H1 (cell line): ENCODE measurements around the gene TFB1M. TPM values are rescaled to one million over a fixed set of nuclear protein-coding genes. Genes with fewer than 3 reads are reported as not detected.

Source experiments
- CTCF ChIA-PET: fragments of 300-600 bp; sonication (Branson Sonifier 250); formaldehyde crosslinking; loops from one replicate; lab custom pipeline; 2021; ENCODE audit not compliant: partially characterized antibody; lab: Charles Lee
- POLR2A ChIA-PET: fragments of 300-600 bp; sonication (Branson Sonifier 250); formaldehyde crosslinking; loops from one replicate; lab custom pipeline; 2021; ENCODE audit warnings: inconsistent platforms; ENCODE audit not compliant: partially characterized antibody; lab: Charles Lee
- DNase-seq, 2 experiments: peaks; one replicate each; pipeline versions ENCODE4 v3.0.0 to v3.0.0-alpha.2; 2010 to 2022; ENCODE audit warnings: low spot score in 2 of 2, low read depth in 1 of 2, mixed read lengths in 1 of 2
- FAIRE-seq: peaks from 2 replicates; lab custom pipeline; 2011; peaks lifted over from hg19 to GRCh38; lab: Jason Lieb, UNC
- H2AFZ ChIP-seq: 2 replicates; pipeline ENCODE4 v1.8.1; 2012; ENCODE audit warnings: low read length, inconsistent platforms
- H2AK5ac ChIP-seq: 2 replicates; pipeline ENCODE4 v1.6.1; 2013; ENCODE audit warnings: low read depth, low read length
- H2BK120ac ChIP-seq: replicated peaks from 2 replicates; pipeline ENCODE3; 2013; ENCODE audit warnings: low read depth, low read length, inconsistent platforms
- H2BK12ac ChIP-seq: 2 replicates; pipeline ENCODE4 v1.6.1; 2013; ENCODE audit warnings: low read depth, low read length
- H2BK15ac ChIP-seq: 2 replicates; pipeline ENCODE4 v1.6.1; 2013; ENCODE audit warnings: low read length
- H2BK20ac ChIP-seq: 2 replicates; pipeline ENCODE4 v1.6.1; 2013; ENCODE audit warnings: low read length
- H2BK5ac ChIP-seq: 2 replicates; pipeline ENCODE4 v1.6.1; 2013; ENCODE audit warnings: low read depth, low read length
- H3K14ac ChIP-seq: 2 replicates; pipeline ENCODE4 v1.6.1; 2013; ENCODE audit warnings: inconsistent platforms; ENCODE audit not compliant: insufficient read length
- H3K18ac ChIP-seq: 2 replicates; pipeline ENCODE4 v1.6.1; 2013; ENCODE audit warnings: low read length; ENCODE audit errors: extremely low read depth
- H3K23ac ChIP-seq: 2 replicates; pipeline ENCODE4 v1.6.1; 2013; ENCODE audit warnings: inconsistent platforms; ENCODE audit not compliant: insufficient read length
- H3K23me2 ChIP-seq: 2 replicates; pipeline ENCODE4 v1.6.1; 2013; ENCODE audit warnings: low read depth, low read length
- H3K27ac ChIP-seq: 2 replicates; pipeline ENCODE4 v1.6.1; 2011; ENCODE audit warnings: low read depth, low read length, inconsistent platforms
- H3K27me3 ChIP-seq, 4 experiments: replicated peaks in 1 of 4; 1 replicate in 1 of 4; 2 replicates in 3 of 4; pipeline versions ENCODE4 v1.6.1 to v1.8.1; 2011 to 2013; ENCODE audit warnings: low read length in 3 of 4, mild to moderate bottlenecking in 3 of 4, inconsistent platforms in 2 of 4, mixed read lengths in 2 of 4, moderate library complexity in 1 of 4; ENCODE audit not compliant: control insufficient read depth in 3 of 4, insufficient read depth in 3 of 4; ENCODE audit errors: extremely low read depth in 1 of 4
- H3K36me3 ChIP-seq, 4 experiments: 2 replicates each; pipeline versions ENCODE4 v1.6.1 to v1.8.1; 2011 to 2013; ENCODE audit warnings: mild to moderate bottlenecking in 4 of 4, low read length in 3 of 4, moderate library complexity in 2 of 4, control low read depth in 1 of 4, inconsistent platforms in 1 of 4; ENCODE audit not compliant: insufficient read depth in 4 of 4, control insufficient read depth in 2 of 4
- H3K4ac ChIP-seq: replicated peaks from 2 replicates; pipeline ENCODE3; 2013; ENCODE audit warnings: low read length, low read depth, mixed read lengths, inconsistent platforms; ENCODE audit not compliant: insufficient read length
- H3K4me1 ChIP-seq, 4 experiments: replicated peaks in 1 of 4; 1 replicate in 1 of 4; 2 replicates in 3 of 4; pipeline versions ENCODE4 v1.6.1 to v1.8.1; 2011 to 2013; ENCODE audit warnings: low read length in 3 of 4, inconsistent platforms in 2 of 4, mixed read lengths in 1 of 4; ENCODE audit not compliant: insufficient read depth in 4 of 4, control insufficient read depth in 3 of 4
- H3K4me2 ChIP-seq, 2 experiments: 2 replicates each; pipeline versions ENCODE4 v1.6.1 to v1.8.1; 2011 to 2013; ENCODE audit warnings: low read depth in 2 of 2, low read length in 2 of 2, control low read depth in 1 of 2, inconsistent platforms in 1 of 2, mild to moderate bottlenecking in 1 of 2; ENCODE audit not compliant: insufficient read depth in 1 of 2
- H3K4me3 ChIP-seq, 4 experiments: fragments of 200-600, 300-600 bp in 1 of 4; sonication (generic), shearing (Covaris generic), sonication (Bioruptor Twin) in 1 of 4; 2 replicates each; pipeline versions ENCODE4 v1.5.1 to v1.8.1; 2011 to 2016; ENCODE audit warnings: low read length in 4 of 4, low read depth in 3 of 4, control low read depth in 2 of 4, inconsistent platforms in 2 of 4, mild to moderate bottlenecking in 2 of 4, mixed read lengths in 1 of 4, moderate library complexity in 1 of 4; ENCODE audit not compliant: insufficient read depth in 2 of 4; ENCODE audit errors: extremely low read depth in 1 of 4
- H3K56ac ChIP-seq: replicated peaks from 2 replicates; pipeline ENCODE3; 2013; ENCODE audit warnings: low read depth, mild to moderate bottlenecking, mixed read lengths, low read length, inconsistent platforms; ENCODE audit not compliant: insufficient read length
- H3K79me1 ChIP-seq: 2 replicates; pipeline ENCODE4 v1.6.1; 2013; ENCODE audit warnings: low read depth, low read length, control low read depth
- H3K79me2 ChIP-seq, 2 experiments: 2 replicates each; pipeline versions ENCODE4 v1.6.1 to v1.8.1; 2012 to 2013; ENCODE audit warnings: low read length in 2 of 2, mild to moderate bottlenecking in 2 of 2, inconsistent platforms in 1 of 2; ENCODE audit not compliant: insufficient read depth in 2 of 2, control insufficient read depth in 1 of 2
- H3K9ac ChIP-seq, 4 experiments: replicated peaks in 1 of 4; 1 replicate in 1 of 4; 2 replicates in 3 of 4; pipeline versions ENCODE4 v1.6.1 to v1.8.1; 2011 to 2013; ENCODE audit warnings: low read depth in 3 of 4, low read length in 3 of 4, control low read depth in 2 of 4, mild to moderate bottlenecking in 2 of 4, moderate library complexity in 2 of 4, inconsistent platforms in 1 of 4; ENCODE audit errors: extremely low read depth in 1 of 4
- H3K9me3 ChIP-seq, 2 experiments: 2 replicates each; pipeline versions ENCODE4 v1.6.1 to v1.8.1; 2012 to 2013; ENCODE audit warnings: mild to moderate bottlenecking in 2 of 2, moderate library complexity in 2 of 2, control low read depth in 1 of 2, inconsistent platforms in 1 of 2, low read depth in 1 of 2, low read length in 1 of 2, mixed read lengths in 1 of 2; ENCODE audit not compliant: insufficient read depth in 2 of 2
- H4K20me1 ChIP-seq, 2 experiments: replicated peaks in 1 of 2; 2 replicates each; pipeline versions ENCODE3 to v1.8.1; 2011 to 2013; ENCODE audit warnings: inconsistent platforms in 2 of 2, low read length in 2 of 2, mild to moderate bottlenecking in 1 of 2; ENCODE audit not compliant: insufficient read depth in 2 of 2, control insufficient read depth in 1 of 2
- H4K5ac ChIP-seq: 2 replicates; pipeline ENCODE4 v1.6.1; 2013; ENCODE audit warnings: low read length, low read depth, mixed read lengths, inconsistent platforms; ENCODE audit not compliant: insufficient read length
- H4K8ac ChIP-seq: 2 replicates; pipeline ENCODE4 v1.8.0; 2013; ENCODE audit warnings: mild to moderate bottlenecking, moderate library complexity, low read length, inconsistent platforms; ENCODE audit not compliant: insufficient read depth; ENCODE audit errors: extremely low read depth
- H4K91ac ChIP-seq: replicated peaks from 2 replicates; pipeline ENCODE3; 2013; ENCODE audit warnings: low read length, mixed read lengths, inconsistent platforms; ENCODE audit not compliant: insufficient read length
- CTCF ChIP-seq, 3 experiments: IDR thresholded peaks; 1 replicate in 2 of 3; 2 replicates in 1 of 3; pipeline versions ENCODE4 v1.5.1 to v1.6.1; 2011; ENCODE audit warnings: low read length in 3 of 3, mild to moderate bottlenecking in 3 of 3, inconsistent platforms in 2 of 3, low read depth in 1 of 3, moderate library complexity in 1 of 3; ENCODE audit not compliant: insufficient read depth in 1 of 3; ENCODE audit errors: control extremely low read depth in 1 of 3
- EZH2 ChIP-seq: fragments of 200-600 bp; sonication (generic); IDR thresholded peaks from 2 replicates; pipeline ENCODE4 v1.7.1; 2012; ENCODE audit warnings: low read depth, mild to moderate bottlenecking, moderate library complexity, low read length, inconsistent platforms; ENCODE audit not compliant: severe bottlenecking
- NANOG ChIP-seq: IDR thresholded peaks from 2 replicates; pipeline ENCODE4 v1.6.1; 2011; ENCODE audit warnings: low read length, low read depth, mild to moderate bottlenecking, inconsistent platforms; ENCODE audit not compliant: insufficient read depth, poor library complexity, severe bottlenecking
- RAD21 ChIP-seq, 2 experiments: IDR thresholded peaks in 1 of 2; conservative IDR thresholded peaks in 1 of 2; 2 replicates each; pipeline ENCODE4 v1.6.1; 2011; ENCODE audit warnings: low read depth in 2 of 2, low read length in 2 of 2, improper control_type of control experiment in 1 of 2, inconsistent platforms in 1 of 2, mild to moderate bottlenecking in 1 of 2, moderate library complexity in 1 of 2
- SIN3A ChIP-seq, 2 experiments: IDR thresholded peaks in 1 of 2; conservative IDR thresholded peaks in 1 of 2; 2 replicates each; pipeline ENCODE4 v1.6.1; 2011 to 2012; ENCODE audit warnings: low read length in 2 of 2, improper control_type of control experiment in 1 of 2, low read depth in 1 of 2, mild to moderate bottlenecking in 1 of 2
- TBP ChIP-seq: IDR thresholded peaks from 2 replicates; pipeline ENCODE4 v1.6.1; 2011; ENCODE audit warnings: low read depth, low read length, improper control_type of control experiment
- WGBS, 2 experiments: shearing (Covaris generic) in 1 of 2; methylation state at CpG; one replicate each; pipeline versions ENCODE4 v1.1.6 to v1.1.7; 2013 to 2015; ENCODE audit warnings: low lambda C conversion rate in 2 of 2, mixed read lengths in 2 of 2, inconsistent platforms in 1 of 2, low coverage in 1 of 2, missing lambda C conversion rate in 1 of 2; ENCODE audit not compliant: insufficient replicate concordance in 2 of 2, insufficient coverage in 1 of 2, insufficient read length in 1 of 2; ENCODE audit errors: extremely low coverage in 1 of 2, missing lambda C conversion rate in 1 of 2; 5-methylcytosine and 5-hydroxymethylcytosine counted together
- polyA plus RNA-seq, 7 experiments: library from polyadenylated mRNA; depleted of rRNA in 3 of 7; stranded (reverse) in 5 of 7; unstranded in 2 of 7; fragments of >200 nt in 5 of 7; fragments of 200-250 nt in 2 of 7; gene quantifications; 1 replicate in 5 of 7; 2 replicates in 1 of 7; 4 replicates in 1 of 7; pipeline versions ENCODE4 v1.2.1 to v1.2.3, GENCODE V29; 2011 to 2013; ENCODE audit warnings: missing spikeins in 2 of 7, mixed read lengths in 2 of 7
- total RNA-seq: library from RNA; stranded (reverse); fragmentation: NEBNext Ultra II Directional; extraction: Animal tissue kit (Norgen Biotek cat#: 25700); gene quantifications from 2 replicates; pipeline ENCODE4 v1.2.1, GENCODE V29; 2021

The TFB1M gene
- total and polyA plus RNA-seq, 2 of the 8 experiments (the other 6 are each of a cell fraction or from before 2014, with no cell fraction given) = 28.2 to 49.4 TPM

DNA sequence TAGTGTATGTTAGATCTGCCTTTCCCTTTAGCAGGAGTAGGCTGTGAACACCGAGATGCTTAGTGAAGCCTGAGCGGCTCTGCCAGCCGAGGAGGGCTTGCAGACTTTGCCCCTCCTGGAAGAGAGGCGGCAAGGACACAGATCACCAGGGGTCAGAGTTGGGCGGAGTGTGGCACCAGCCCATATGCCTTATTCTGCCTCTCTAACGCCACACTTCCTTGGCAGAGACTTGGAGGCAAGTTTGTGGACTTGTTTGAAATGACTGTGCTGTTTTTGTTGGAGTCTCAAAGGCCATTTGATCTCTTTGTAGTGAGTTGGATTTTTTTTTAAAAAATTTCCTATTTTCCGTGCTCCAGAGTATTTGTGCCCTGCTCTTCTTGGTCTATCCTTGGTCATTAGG is 95.0 kb downstream of the TFB1M start:
- Histone ChIP-seq H3K9ac (no peak overlapping the region), H3K4me2 (no peak overlapping the region), H4K91ac (no peak overlapping the region), H2BK20ac (no peak overlapping the region), H3K27ac (no peak overlapping the region), H4K8ac (no peak overlapping the region), H3K4ac (no peak overlapping the region), H2AFZ (no peak overlapping the region), H3K79me2 (no peaks in the 10 kb centered on the region), H3K4me3 (no peak overlapping the region), H2BK120ac (no peak overlapping the region), H4K20me1 (no peaks in the 10 kb centered on the region), H4K5ac (no peak overlapping the region), H2BK15ac (no peak overlapping the region), H2AK5ac (no peak overlapping the region), H3K27me3 (no peaks in the 10 kb centered on the region), H3K36me3 (no peaks in the 10 kb centered on the region), H3K79me1 (no peaks in the 10 kb centered on the region; the same call in 1 of the 2 replicates), H2BK12ac (no peak overlapping the region), H3K14ac (no peak overlapping the region), H3K23me2 (no peaks in the 10 kb centered on the region), H3K23ac (no peak overlapping the region), H3K18ac (no peak overlapping the region), H3K4me1 (peaks cover 0 to 5% (median 3%) of the 10 kb centered on the region in 4 experiments; a peak in 2 of 7 replicates), H3K56ac (no peak overlapping the region), H3K9me3 (no peaks in the 10 kb centered on the region), H2BK5ac (no peak overlapping the region)
- ChIA-PET POLR2A (no interaction called here), CTCF (interaction anchor here (0.9 to 1.8 kb wide), 3 partner anchors 11 to 24 kb away, joined by 3 to 7 read pairs (median 3); no protein-coding TSS in a partner anchor)
- FAIRE-seq = no peak
- 92% methylated on average over 7 of the region's 7 CpGs; no CpG with 5 or more reads in 1 of the 2 experiments for WGBS, 2 experiments
- no peak for DNase-seq
- TF ChIP-seq CTCF (IDR thresholded peaks at IDR 0.05; ENCODE audit: control extremely low read depth in 1 of 3, insufficient read depth in 1 of 3, low read depth in 1 of 3, low read length in 3 of 3) = no peak
- TF ChIP-seq SIN3A (conservative IDR thresholded peaks at IDR 0.05 in 1 of 2, IDR thresholded peaks at IDR 0.05 in 1 of 2; ENCODE audit: low read depth in 1 of 2, low read length in 2 of 2) = no peak
- no peak for TF ChIP-seq RAD21 (IDR thresholded peaks at IDR 0.05 in 1 of 2, conservative IDR thresholded peaks at IDR 0.05 in 1 of 2; ENCODE audit: low read depth in 2 of 2, low read length in 2 of 2)
- no peak for TF ChIP-seq EZH2
- TF ChIP-seq TBP = no peak
- no peak for TF ChIP-seq NANOG
